ENCODE data around the gene GRAMD4. TPM values are rescaled to one million over a fixed set of nuclear protein-coding genes. Genes with fewer than 3 reads are reported as not detected.

The GRAMD4 gene
- total and polyA plus RNA-seq, 4 donors: 16.3 to 67.7 (median 21.2) TPM

DNA sequence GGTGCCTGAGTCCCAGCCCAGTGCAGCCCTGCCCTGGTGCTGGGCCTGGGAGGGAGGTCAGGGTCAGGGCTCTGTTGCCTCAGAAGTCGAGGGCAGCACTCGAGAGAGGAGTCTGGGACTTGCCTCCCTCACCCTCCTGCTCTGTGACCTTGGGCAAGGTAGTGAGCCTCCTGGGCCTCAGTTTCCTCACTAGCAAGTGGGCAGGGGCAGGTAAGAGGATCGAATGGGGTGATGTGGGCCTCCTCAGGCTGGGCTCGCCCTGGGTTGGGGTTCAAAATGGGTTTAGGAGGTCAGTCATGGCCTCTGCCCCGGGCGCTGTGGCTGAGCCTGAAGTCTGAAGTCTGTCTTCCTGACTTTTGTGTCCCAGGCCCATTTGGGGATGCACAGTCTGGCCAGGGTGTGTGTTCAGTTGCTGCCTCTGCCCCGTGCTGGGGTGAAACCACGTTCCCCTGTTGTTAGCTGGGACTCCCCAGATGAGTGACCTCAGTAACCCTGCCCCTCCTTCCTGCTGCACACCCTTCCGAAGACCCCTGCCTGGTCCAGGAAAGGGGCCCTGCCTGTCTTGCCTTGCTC is 41.8 kb upstream of the GRAMD4 start:
- TF ChIP-seq, protein P1, sequence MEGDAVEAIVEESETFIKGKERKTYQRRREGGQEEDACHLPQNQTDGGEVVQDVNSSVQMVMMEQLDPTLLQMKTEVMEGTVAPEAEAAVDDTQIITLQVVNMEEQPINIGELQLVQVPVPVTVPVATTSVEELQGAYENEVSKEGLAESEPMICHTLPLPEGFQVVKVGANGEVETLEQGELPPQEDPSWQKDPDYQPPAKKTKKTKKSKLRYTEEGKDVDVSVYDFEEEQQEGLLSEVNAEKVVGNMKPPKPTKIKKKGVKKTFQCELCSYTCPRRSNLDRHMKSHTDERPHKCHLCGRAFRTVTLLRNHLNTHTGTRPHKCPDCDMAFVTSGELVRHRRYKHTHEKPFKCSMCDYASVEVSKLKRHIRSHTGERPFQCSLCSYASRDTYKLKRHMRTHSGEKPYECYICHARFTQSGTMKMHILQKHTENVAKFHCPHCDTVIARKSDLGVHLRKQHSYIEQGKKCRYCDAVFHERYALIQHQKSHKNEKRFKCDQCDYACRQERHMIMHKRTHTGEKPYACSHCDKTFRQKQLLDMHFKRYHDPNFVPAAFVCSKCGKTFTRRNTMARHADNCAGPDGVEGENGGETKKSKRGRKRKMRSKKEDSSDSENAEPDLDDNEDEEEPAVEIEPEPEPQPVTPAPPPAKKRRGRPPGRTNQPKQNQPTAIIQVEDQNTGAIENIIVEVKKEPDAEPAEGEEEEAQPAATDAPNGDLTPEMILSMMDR (IDR thresholded peaks at IDR 0.05; ENCODE audit: control extremely low read depth, extremely low read depth): no peak
- WGBS, 2 donors: 46 to 51% methylated on average over 9 of the region's 9 CpGs
- no peaks in the 10 kb centered on the region for H3K36me3 ChIP-seq (ENCODE audit: control insufficient read depth in 4 of 4, insufficient read depth in 4 of 4, low read length in 4 of 4)
- H3K9me3 ChIP-seq (ENCODE audit: control insufficient read depth in 4 of 4, insufficient read depth in 3 of 4, low read length in 3 of 4): no peaks in the 10 kb centered on the region
- ATAC-seq (ENCODE audit: insufficient read depth, low FRiP score) (no peak), DNase-seq (no peak)
- peak overlapping the region; percentile 57 to 73 for H3K27ac ChIP-seq (ENCODE audit: low read depth in 1 of 2, low read length in 1 of 2)
- H3K9ac ChIP-seq (ENCODE audit: insufficient read depth in 1 of 2, low read length in 2 of 2): no peak overlapping the region
- peaks cover 7 to 56% (median 34%) of the 10 kb centered on the region in 5 donors for H3K4me1 ChIP-seq (ENCODE audit: control insufficient read depth in 5 of 5, insufficient read depth in 5 of 5, low read length in 5 of 5)
- no peak overlapping the region for H3K4me3 ChIP-seq
- H3K27me3 ChIP-seq (ENCODE audit: control insufficient read depth in 3 of 3, insufficient read depth in 3 of 3, low read length in 2 of 3): no peaks in the 10 kb centered on the region

DNA sequence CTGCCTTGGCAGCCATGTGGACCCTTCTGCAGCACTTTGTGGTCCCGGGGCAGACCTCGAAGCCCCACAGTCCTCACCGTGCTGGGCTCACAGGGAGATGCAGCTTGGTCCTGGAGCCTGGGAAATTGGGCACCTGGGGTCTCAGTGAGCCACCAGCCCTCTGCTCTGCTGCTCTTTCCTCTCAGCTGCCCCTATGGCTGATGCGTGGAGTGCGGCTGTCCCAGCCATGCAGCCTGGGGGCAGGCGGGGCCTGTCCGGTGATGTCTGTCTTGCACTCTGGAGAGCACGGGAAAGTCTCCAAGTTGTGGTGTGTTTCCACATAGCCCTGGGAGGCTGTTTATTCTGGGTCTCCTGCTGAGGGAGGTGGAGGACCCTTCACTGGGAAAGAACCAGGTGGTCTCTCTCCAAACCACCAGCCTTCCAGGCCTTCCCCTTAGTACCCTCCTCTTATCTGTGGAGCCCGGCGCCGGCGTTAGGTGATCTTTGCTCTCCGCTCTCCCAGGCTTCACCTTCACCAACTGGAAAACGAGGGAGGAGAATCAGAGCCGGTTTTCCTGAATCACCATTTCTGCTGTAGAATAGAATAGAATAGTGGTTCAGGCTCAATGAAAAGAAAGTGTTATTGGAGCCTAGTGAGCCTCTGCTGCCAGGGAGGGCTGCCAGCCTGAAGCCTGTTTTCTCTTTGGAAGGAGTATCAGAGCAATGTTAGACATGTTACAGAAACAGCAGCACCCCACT is 41.2 kb upstream of the GRAMD4 start:
- DNase-seq (peak; percentile 71 to 91 (median 82)), ATAC-seq (ENCODE audit: insufficient read depth, low FRiP score) (no peak)
- Histone ChIP-seq H3K36me3 (ENCODE audit: control insufficient read depth in 4 of 4, insufficient read depth in 4 of 4, low read length in 4 of 4) (no peaks in the 10 kb centered on the region), H3K9me3 (ENCODE audit: control insufficient read depth in 4 of 4, insufficient read depth in 3 of 4, low read length in 3 of 4) (no peaks in the 10 kb centered on the region), H3K9ac (ENCODE audit: insufficient read depth in 1 of 2, low read length in 2 of 2) (no peak overlapping the region), H3K4me3 (no peak overlapping the region), H3K27ac (ENCODE audit: low read depth in 1 of 2, low read length in 1 of 2) (peak overlapping the region; percentile 73 to 75), H3K27me3 (ENCODE audit: control insufficient read depth in 3 of 3, insufficient read depth in 3 of 3, low read length in 2 of 3) (no peaks in the 10 kb centered on the region), H3K4me1 (ENCODE audit: control insufficient read depth in 5 of 5, insufficient read depth in 5 of 5, low read length in 5 of 5) (peaks cover 7 to 61% (median 34%) of the 10 kb centered on the region in 5 donors)
- 44 to 64% methylated on average over 15 of the region's 15 CpGs for WGBS, 2 donors
- TF ChIP-seq, protein P1 (IDR thresholded peaks at IDR 0.05; ENCODE audit: control extremely low read depth, extremely low read depth): no peak

DNA sequence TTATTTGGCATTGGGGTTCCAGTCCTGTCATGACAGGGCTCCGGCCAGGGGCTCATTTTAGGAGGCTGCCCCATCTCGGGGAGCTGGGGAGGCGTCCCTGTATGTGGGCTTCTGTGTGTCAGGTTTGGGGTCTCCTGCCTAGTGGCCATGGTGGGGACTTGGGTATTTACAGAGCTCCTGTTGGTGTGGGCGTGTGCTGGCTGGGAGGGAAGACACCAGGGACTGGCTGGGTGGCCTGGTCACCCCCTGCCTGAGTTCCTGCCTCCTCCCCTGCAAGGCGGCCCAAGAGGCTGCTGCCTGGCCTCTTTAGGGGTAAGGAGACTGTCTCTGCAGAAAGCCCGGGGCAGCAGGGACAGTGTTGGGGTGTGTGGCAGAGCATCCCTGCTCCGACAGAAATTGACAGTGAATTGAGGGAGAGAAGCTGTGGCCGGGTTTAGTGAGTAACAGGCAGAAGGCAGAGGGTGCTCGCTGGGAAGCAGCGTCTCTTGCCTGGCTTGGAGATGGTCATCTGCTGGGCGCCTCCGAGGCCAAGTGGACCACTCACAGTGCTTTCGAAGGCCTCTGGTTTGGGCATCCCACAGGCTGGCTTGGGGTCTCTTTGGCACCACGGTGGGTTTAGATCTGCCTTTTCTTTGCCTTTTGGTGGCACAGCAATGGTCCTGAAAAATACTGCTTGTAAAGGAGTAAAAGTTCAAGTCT is 40.3 kb upstream of the GRAMD4 start:
- no peak overlapping the region for H3K4me3 ChIP-seq
- no peaks in the 10 kb centered on the region for H3K27me3 ChIP-seq (ENCODE audit: control insufficient read depth in 3 of 3, insufficient read depth in 3 of 3, low read length in 2 of 3)
- no peaks in the 10 kb centered on the region for H3K9me3 ChIP-seq (ENCODE audit: control insufficient read depth in 4 of 4, insufficient read depth in 3 of 4, low read length in 3 of 4)
- ATAC-seq (ENCODE audit: insufficient read depth, low FRiP score) (no peak), DNase-seq (no peak)
- TF ChIP-seq, protein P1 (IDR thresholded peaks at IDR 0.05; ENCODE audit: control extremely low read depth, extremely low read depth): no peak
- no peak overlapping the region for H3K9ac ChIP-seq (ENCODE audit: insufficient read depth in 1 of 2, low read length in 2 of 2)
- H3K36me3 ChIP-seq (ENCODE audit: control insufficient read depth in 4 of 4, insufficient read depth in 4 of 4, low read length in 4 of 4): no peaks in the 10 kb centered on the region
- H3K4me1 ChIP-seq (ENCODE audit: control insufficient read depth in 5 of 5, insufficient read depth in 5 of 5, low read length in 5 of 5): peaks cover 7 to 67% (median 39%) of the 10 kb centered on the region in 5 donors
- WGBS, 2 donors: 85 to 89% methylated on average over 14 of the region's 14 CpGs
- peak overlapping the region; percentile 73 to 75 for H3K27ac ChIP-seq (ENCODE audit: low read depth in 1 of 2, low read length in 1 of 2)

All from lung (tissue), 12 donors.